Fibroblast of lung (primary cell): ENCODE data around the gene DUSP14.

Source experiments
- EZH2 ChIP-seq: IDR thresholded peaks from 2 replicates; pipeline ENCODE4 v1.5.1; 2012; ENCODE audit warnings: low read length, control low read depth, mild to moderate bottlenecking; ENCODE audit errors: missing control alignments
- TF ChIP-seq, protein P1 (sequence below), 2 donors: IDR thresholded peaks in 1 of 2; conservative IDR thresholded peaks in 1 of 2; 1 replicate in 1 of 2; 2 replicates in 1 of 2; pipeline ENCODE4 v1.5.1; 2011 to 2012; ENCODE audit warnings: low read length in 2 of 2, control low read depth in 1 of 2, inconsistent platforms in 1 of 2, low read depth in 1 of 2, mild to moderate bottlenecking in 1 of 2

DNA sequence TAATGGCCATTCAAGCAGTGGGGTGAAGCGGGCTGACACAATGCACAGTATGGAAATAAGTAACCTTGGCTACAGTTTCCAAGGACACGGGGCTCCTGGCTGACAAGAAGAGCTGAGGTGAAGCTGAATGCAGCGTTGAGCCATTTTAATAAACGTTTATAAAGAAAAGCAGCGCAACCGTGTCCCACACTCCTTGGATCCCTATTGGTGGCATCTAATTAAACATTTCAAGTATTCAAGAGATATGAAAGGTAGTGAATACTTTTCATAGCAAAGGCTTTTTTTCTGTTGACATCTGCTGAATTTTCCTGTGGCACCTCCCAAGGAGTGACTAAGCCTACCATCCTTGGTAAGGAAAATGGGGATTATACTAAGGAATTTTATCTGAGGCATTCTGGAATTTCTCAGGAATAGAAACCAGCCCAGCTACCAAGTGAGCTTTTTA, 26.5 kb downstream of the DUSP14 start:
- TF ChIP-seq, protein P1, sequence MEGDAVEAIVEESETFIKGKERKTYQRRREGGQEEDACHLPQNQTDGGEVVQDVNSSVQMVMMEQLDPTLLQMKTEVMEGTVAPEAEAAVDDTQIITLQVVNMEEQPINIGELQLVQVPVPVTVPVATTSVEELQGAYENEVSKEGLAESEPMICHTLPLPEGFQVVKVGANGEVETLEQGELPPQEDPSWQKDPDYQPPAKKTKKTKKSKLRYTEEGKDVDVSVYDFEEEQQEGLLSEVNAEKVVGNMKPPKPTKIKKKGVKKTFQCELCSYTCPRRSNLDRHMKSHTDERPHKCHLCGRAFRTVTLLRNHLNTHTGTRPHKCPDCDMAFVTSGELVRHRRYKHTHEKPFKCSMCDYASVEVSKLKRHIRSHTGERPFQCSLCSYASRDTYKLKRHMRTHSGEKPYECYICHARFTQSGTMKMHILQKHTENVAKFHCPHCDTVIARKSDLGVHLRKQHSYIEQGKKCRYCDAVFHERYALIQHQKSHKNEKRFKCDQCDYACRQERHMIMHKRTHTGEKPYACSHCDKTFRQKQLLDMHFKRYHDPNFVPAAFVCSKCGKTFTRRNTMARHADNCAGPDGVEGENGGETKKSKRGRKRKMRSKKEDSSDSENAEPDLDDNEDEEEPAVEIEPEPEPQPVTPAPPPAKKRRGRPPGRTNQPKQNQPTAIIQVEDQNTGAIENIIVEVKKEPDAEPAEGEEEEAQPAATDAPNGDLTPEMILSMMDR (conservative IDR thresholded peaks at IDR 0.05 in 1 of 2, IDR thresholded peaks at IDR 0.05 in 1 of 2; ENCODE audit: low read depth in 1 of 2, low read length in 2 of 2), result no peak
- no peak for TF ChIP-seq EZH2
